GM12801 (cell line): Measurements from ENCODE around the gene SPP1.

Experiments
- CTCF ChIP-seq: IDR thresholded peaks from one replicate; pipeline ENCODE4 v1.5.1; 2011; ENCODE audit warnings: control low read depth; ENCODE audit not compliant: insufficient read length; ENCODE audit errors: extremely low read depth

Gene SPP1

GRCh38 chr4:88029556-88029955, 54.0 kb downstream of the SPP1 start:
- TF ChIP-seq CTCF: no peak

DNA sequence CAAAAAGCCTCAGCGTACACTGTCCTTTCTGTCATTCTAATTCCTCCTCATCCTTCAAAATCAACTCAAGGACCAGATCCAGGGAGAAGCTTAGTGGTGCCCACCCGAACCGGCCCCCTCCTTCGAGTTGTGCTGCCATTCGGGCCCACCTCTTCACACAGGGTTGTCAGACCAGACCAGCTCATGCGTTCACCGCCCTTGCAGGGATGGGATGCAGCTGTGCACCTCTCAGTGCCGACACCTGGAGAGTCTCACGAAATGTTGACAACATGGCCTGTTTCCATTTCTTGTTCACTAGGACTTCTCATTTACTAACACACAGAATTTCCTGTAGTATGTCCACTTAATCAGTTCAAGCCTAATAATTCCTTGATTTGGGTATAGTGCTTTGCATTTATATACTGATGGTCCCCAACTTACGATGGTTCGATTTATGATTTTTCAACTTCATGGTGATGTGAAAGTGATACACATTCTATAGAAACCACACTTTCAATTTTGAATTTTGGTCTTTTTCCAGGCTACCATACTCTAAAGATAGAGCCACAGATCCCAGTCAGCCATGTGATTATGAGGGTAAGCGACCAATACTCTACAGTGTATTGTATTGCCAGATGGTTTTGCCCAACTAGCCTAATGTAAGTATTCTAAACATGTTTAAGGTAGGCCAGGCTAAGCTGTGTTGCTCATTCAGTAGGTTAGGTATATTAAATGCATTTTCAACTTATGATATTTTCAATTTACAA, 55.2 kb downstream of the SPP1 start:
- no peak for TF ChIP-seq CTCF
